ENCODE measurements around the gene NUDT7.

DNA sequence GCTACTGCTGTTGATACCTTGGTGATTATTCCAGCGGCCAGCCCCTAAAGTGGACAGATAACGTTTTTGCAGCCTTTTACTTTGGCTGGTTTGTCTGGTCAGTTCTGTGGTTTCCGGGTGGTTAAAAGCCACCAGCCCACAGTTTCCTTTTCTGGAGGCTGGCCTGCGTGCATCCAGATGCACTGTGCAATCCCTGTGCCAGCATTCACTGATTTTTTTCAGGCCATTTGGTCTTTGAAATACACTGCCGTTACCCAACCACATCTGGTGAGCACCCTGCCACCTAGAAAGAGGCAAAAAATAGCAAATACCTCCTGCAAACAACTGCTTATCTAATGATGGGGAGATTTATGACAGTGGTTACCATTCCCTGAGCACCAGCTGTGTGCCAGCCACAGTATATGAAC lies 797 bp downstream of the NUDT7 start:
- TF ChIP-seq EZH2 (IDR thresholded peaks at IDR 0.05; ENCODE audit: borderline replicate concordance, low read length): no peak
- TF ChIP-seq, protein P1, sequence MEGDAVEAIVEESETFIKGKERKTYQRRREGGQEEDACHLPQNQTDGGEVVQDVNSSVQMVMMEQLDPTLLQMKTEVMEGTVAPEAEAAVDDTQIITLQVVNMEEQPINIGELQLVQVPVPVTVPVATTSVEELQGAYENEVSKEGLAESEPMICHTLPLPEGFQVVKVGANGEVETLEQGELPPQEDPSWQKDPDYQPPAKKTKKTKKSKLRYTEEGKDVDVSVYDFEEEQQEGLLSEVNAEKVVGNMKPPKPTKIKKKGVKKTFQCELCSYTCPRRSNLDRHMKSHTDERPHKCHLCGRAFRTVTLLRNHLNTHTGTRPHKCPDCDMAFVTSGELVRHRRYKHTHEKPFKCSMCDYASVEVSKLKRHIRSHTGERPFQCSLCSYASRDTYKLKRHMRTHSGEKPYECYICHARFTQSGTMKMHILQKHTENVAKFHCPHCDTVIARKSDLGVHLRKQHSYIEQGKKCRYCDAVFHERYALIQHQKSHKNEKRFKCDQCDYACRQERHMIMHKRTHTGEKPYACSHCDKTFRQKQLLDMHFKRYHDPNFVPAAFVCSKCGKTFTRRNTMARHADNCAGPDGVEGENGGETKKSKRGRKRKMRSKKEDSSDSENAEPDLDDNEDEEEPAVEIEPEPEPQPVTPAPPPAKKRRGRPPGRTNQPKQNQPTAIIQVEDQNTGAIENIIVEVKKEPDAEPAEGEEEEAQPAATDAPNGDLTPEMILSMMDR (IDR thresholded peaks at IDR 0.05; ENCODE audit: low read length): no peak

All from OCI-LY1 (cell line).